Measurements from ENCODE around the gene TENT4A.

The TENT4A gene

GRCh38 chr5:6752782-6753181 is 39.5 kb downstream of the TENT4A start:
- DNase-seq (ENCODE audit: low spot score): no peak

- DNase-seq (ENCODE audit: low spot score): no peak
Measured at GRCh38 chr5:6753851-6754250, 40.6 kb downstream of the TENT4A start.

GRCh38 chr5:6754766-6755165 is 41.5 kb downstream of the TENT4A start:
- DNase-seq (ENCODE audit: low spot score): no peak

- DNase-seq (ENCODE audit: low spot score): no peak
Measured at GRCh38 chr5:6755519-6755918, 42.3 kb downstream of the TENT4A start.

- no peak for DNase-seq (ENCODE audit: low spot score)
Measured at GRCh38 chr5:6755941-6756340, 42.7 kb downstream of the TENT4A start.

- no peak for DNase-seq (ENCODE audit: low spot score)
Measured at GRCh38 chr5:6757414-6757969, 44.3 kb downstream of the TENT4A start.

- DNase-seq (ENCODE audit: low spot score): no peak
Measured at GRCh38 chr5:6758236-6758635, 45.0 kb downstream of the TENT4A start.

GRCh38 chr5:6758706-6759105 is 45.5 kb downstream of the TENT4A start:
- DNase-seq (ENCODE audit: low spot score): no peak

GRCh38 chr5:6759401-6759800 is 46.2 kb downstream of the TENT4A start:
- peak; percentile 12 for DNase-seq (ENCODE audit: low spot score)

GRCh38 chr5:6759983-6760382 is 46.8 kb downstream of the TENT4A start:
- DNase-seq (ENCODE audit: low spot score): no peak

- DNase-seq (ENCODE audit: low spot score): no peak
Measured at GRCh38 chr5:6760686-6761085, 47.5 kb downstream of the TENT4A start.

- DNase-seq (ENCODE audit: low spot score): no peak
Measured at GRCh38 chr5:6761333-6761732, 48.1 kb downstream of the TENT4A start.

GRCh38 chr5:6762116-6762515 is 48.9 kb downstream of the TENT4A start:
- no peak for DNase-seq (ENCODE audit: low spot score)

- DNase-seq (ENCODE audit: low spot score): no peak
Measured at GRCh38 chr5:6762697-6763096, 49.5 kb downstream of the TENT4A start.

- DNase-seq (ENCODE audit: low spot score): no peak
Measured at GRCh38 chr5:6763191-6763590, 50.0 kb downstream of the TENT4A start.

GRCh38 chr5:6765612-6766525 is 52.6 kb downstream of the TENT4A start:
- peak; percentile 73 for DNase-seq (ENCODE audit: low spot score)

GRCh38 chr5:6766604-6767093 is 53.4 kb downstream of the TENT4A start:
- DNase-seq (ENCODE audit: low spot score): peak; percentile 95

- no peak for DNase-seq (ENCODE audit: low spot score)
Measured at GRCh38 chr5:6767481-6768063, 54.3 kb downstream of the TENT4A start.

- no peak for DNase-seq (ENCODE audit: low spot score)
Measured at GRCh38 chr5:6768590-6769230, 55.5 kb downstream of the TENT4A start.

- no peak for DNase-seq (ENCODE audit: low spot score)
Measured at GRCh38 chr5:6770826-6771607, 57.8 kb downstream of the TENT4A start.

- peak; percentile 49 for DNase-seq (ENCODE audit: low spot score)
Measured at GRCh38 chr5:6772886-6773285, 59.7 kb downstream of the TENT4A start.
